T-helper 2 cell treated with Interferon-gamma antibody and Interleukin-4, amounts not matched to agents 100 ng/mL and 5 ng/mL, for 36 hours (primary cell): ENCODE measurements around the gene HLA-DQB2. TPM values are rescaled to one million over a fixed set of nuclear protein-coding genes. Genes with fewer than 3 reads are reported as not detected.
"Not testable (repeated sequence)": the region's sequence is repeated elsewhere in the genome, so short reads cannot be mapped to it uniquely, and the experiment has no call there.

Experiments used
- intact Hi-C: fragments of 100-400 bp; cut with micrococcal nuclease; formaldehyde crosslinking; loops from one replicate; pipeline ENCODE4 v1.15.1; 2023
- total RNA-seq: library from RNA; stranded (reverse); gene quantifications from 2 replicates; pipeline ENCODE4 v1.2.3, GENCODE V29; 2022

The HLA-DQB2 gene
- total RNA-seq, result 1.4 and 1.5 TPM in 2 replicates

DNA sequence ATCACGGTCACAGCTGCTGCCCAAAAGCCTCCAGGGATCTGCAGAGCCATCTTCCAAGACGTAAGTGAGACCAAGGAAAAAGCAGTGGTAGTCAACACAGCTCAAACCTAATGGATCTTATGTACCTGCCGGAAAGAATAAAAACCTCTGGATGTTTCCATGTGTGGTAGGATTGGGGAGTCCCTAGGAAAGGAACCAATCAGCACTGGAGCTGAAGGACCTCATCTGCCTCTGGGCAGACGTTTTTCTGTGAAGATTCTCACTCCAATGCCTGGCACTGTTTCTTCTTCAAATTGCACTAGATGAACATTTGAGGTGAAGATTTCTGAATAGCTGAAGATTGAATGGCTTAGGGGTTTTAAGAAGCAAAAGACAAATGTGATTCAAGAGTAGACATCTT, at the start of gene HLA-DQB2:
HLA-DQB2 (minus strand) TSS at position 112 of the 400 bp plus-strand sequence; CDS start at position 50, 62 bp downstream.
- intact Hi-C loops, result loop anchor here (5.0 kb wide), 1 partner anchor 96 kb away; the partner anchor contains the start of gene HLA-DQB1

DNA sequence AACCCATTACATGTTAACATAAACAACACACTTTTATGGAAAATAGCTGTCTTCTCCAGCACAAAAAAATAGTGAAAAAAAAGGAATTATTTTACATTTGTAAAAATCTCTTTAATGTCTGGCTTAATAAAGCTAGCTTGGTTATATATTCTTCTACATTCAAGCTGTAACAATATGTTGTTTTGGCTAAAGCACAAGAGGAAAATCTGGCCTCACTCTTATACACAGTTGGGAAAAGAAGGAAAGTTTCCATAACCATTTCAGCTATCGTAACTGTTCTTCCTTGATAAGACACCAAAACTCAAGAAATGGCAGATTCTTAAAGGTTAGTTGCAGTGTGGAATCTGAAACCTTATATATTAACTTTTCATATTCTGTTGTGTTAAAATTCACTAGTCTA, 45.8 kb upstream of the HLA-DQB2 start:
- intact Hi-C loops, result no loop called here

DNA sequence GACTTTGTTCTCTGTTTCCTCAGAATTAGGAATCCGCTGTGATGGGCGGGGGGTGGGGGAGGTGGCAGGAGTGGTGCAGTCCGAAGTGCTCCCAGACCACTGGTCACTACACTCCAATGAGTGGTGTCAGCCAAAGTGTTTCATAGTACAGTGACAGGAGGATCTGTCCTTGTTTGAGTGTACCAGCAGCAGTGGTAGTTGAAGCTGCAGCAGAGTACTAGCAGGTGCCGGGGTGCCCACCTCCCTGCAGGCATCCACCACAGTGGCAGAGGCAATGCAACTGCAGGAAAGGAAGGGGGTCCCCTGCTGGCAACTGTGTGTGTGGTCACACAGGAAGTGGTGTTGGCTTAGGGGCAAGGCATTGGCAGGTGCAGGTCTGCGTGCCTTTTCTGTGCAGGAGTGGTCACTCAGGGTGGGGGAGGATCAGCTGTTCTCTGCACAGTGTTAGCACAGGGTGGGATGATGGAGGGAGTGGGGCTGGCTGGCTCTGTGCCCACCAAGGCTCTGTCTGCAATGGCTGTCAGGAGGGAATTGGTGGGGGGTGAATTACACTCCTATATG, 43.8 kb upstream of the HLA-DQB2 start:
- intact Hi-C loops, result no loop called here

DNA sequence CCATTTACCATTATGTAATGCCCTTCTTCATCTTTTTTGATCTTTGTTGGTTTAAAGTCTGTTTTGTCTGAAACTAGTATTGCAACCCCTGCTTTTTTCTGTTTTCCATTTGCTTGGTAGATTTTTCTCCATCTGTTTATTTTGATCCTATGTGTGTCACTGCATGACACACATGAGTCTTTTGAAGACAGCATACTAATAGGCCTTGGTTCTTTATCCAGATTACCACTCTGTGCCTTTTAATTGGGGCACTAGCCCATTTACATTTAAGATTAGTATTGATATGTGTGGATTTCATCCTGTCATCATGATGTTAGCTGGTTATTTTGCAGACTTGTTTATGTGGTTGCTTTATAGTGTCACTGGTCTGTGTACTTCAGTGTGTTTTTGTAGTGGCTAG, 42.1 kb upstream of the HLA-DQB2 start:
- intact Hi-C loops, result not testable (repeated sequence)

DNA sequence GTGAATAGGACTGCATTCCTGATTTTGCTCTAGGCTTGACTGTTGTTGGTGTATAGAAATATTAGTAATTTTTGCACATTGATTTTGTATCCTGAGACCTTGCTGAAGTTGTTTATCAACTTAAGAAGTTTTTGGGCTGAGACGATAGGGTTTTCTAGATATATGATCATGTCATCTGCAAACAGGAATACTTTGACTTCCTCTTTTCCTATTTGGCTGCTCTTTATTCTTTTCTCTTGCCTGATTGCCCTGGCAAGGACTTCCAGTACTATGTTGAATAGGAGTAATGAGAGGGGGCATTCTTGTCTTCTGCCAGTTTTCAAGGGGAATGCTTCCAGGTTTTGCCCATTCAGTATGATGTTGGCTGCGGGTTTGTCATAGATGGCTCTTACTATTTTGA, 40.1 kb upstream of the HLA-DQB2 start:
- intact Hi-C loops, result no loop called here

DNA sequence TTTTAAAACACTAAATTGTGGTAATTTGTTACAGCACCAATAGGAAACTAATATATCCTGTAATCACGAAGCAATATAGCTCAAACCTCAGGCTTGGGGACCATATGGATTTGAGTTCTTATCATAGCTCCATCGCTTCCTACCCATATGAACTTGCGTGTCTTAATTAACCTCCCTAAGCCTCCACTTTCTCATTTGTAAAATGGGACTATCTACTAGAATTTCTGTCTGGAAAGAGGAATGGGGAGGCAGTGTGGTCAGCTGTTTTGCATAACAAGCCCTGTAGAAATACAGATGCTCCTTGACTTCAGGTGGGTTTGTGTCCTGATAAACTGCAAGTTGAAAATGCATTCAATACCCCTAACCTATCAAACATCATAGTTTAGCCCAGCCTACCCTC, 36.4 kb upstream of the HLA-DQB2 start:
- intact Hi-C loops, result loop anchor here (5.0 to 10.0 kb wide), 3 partner anchors 75 to 552 kb away; no protein-coding TSS in a partner anchor

DNA sequence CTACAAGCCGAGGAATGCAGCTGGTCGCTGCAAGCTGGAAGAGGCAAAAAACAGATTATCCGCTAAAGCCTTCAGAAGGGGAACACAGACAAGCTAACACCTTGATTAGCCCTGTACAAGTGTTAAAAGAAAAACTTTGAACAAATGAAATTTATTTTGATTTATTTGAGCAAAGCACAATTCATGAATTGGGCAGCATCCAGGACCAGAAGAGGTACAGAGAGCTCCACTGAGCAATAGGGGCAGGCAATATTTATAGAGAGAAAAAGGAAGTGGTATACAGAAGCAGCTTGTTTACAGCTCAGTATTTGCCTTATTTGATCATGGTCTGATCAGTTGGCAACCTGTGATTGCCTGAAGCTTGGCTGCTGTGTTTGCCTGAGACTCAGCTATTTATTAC, 35.8 kb upstream of the HLA-DQB2 start:
- intact Hi-C loops, result loop anchor here (5.0 to 10.0 kb wide), 3 partner anchors 74 to 552 kb away; no protein-coding TSS in a partner anchor

DNA sequence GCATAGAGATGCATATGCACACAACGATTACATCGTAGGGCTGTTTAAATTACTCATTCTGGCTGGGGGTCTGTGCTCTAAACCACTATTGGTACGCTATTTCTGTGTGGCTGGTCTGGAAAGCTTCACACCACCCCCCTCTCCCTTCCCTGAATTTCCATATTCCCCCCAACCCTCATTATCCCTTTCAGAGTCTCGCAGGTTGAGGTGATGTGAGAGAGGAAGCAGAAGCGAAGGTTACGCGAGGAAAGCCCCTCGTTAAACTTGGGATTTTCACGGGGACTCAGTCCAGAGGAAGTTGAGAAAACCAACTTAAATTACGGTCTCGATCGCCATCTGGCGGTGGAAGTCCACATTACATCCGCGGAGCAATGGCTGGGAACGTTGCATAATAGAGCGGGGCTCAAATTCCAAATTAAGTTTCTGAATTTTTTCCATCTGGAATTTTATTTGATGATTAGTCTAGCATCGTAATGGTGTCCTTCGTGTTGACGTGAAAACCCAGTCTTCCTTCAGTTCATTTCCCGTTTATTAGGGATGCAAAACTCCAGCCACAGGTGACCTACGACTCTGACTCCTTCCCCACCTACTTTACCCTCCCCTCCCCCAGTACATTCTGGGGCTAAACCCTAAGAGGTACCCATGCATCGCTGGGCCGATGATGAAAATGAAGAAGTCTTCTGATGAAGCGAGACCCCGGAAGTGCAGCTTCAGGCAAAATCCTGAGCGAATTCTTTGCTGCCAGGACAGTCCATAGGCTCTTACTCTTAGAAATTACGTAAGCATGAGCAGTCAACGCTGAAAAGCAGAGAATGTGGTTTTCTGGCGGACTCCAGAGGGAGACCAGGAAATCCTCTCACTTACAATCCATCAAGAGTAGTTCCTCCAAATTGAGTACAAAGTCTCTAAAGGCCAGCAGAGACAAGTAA, 33.8 kb upstream of the HLA-DQB2 start:
- intact Hi-C loops, result loop anchor here (1.0 to 10.0 kb wide), 5 partner anchors 72 to 550 kb away; no protein-coding TSS in a partner anchor

DNA sequence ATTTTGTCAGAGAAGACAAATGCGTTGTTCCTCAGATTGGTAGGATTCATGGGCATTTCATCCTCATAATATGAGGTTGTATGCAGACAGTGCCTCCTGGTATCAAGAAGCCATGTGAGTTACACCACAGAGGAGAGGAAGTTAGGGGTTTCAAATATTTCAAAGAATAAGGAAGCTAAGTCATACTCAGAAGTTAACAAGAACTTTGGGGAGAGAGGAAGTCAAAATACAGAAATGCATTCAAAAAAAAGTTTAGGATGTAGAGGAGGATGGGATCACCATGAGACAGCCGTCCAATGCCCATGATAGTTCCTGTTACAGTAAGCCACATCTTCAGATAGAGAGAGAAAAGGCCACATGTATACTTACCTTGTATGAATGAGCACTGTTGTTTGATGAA, 31.2 kb upstream of the HLA-DQB2 start:
- intact Hi-C loops, result loop anchor here (10.0 kb wide), 1 partner anchor 70 kb away; no protein-coding TSS in a partner anchor

DNA sequence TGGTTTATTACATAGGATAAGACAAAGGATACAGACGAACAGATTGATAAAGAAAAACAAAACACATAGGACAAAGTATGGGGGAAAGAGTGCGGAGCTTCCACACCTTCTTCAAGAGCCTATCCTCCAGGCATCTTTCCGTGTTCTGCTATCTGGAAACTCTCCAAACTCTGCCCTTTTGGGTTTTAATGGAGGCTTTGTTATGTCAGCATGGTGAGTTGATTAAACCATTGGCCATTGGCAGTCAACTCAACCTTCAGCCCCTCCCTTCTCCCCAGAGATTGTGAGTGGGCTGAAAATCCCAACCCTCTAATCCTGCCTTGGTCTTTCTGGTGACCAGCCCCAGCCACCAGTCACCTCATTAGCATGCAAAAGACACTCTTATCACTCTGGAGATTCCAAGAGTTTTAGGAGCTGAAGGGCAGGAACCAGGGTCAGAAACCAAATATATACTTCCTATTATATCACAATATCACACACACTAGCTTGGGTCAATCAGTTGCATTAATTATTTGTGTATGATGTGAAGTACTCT, 29.6 kb upstream of the HLA-DQB2 start:
- intact Hi-C loops, result loop anchor here (10.0 kb wide), 1 partner anchor 68 kb away; no protein-coding TSS in a partner anchor

GRCh38 chr6:32790306-32790705, 27.0 kb upstream of the HLA-DQB2 start:
- intact Hi-C loops, result loop anchor here (10.0 kb wide), 1 partner anchor 66 kb away; no protein-coding TSS in a partner anchor

DNA sequence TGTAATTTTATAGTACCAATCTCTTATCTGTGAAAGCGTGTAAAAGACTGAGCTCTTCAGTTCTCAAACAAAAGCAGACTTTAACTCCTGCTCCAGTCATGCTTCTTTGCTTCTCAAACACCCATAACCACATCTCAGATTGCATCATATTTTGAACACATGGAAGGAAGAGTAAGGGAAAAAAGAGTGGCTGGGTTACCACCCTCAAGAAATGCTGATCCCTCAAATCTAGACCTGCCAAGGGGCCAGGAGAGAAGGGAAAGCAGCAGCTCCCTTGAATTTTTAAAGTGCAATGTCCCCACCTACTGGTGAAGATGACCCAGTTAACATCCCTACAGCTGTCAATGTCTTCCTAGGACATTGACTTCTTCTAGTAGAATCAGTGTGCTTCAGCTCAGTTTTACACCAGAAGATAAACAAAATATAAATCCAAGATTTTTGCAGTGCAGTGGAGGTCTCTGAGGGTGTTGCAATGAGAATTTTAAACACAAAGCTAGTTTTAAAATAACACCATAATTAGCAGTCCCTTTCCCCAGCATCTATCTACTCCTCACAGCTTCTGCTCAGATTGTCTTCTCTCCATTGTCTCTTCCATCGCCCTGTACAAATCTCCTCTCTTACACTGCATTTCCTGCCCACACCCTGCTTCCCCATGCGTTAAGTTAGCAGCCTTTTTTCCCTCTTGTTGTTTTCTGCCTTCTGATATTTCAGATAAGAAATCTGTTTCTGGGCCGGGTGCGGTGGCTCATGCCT, 22.6 kb upstream of the HLA-DQB2 start:
- intact Hi-C loops, result loop anchor here (1.0 to 5.0 kb wide), 2 partner anchors 354 to 373 kb away; no protein-coding TSS in a partner anchor

DNA sequence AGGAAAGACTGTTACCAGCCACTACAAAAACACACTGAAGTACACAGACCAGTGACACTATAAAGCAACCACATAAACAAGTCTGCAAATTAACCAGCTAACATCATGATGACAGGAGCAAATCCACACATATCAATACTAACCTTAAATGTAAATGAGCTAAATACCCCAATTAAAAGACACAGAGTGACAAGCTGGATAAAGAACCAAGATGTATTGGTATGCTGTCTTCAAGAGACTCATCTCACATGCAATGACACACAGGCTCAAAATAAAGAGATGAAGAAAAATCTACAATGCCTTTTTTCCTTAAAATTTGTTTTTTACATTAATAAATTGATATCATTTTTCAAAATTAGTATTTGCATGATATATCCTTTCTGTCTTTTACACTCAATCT, 19.6 kb upstream of the HLA-DQB2 start:
- intact Hi-C loops, result not testable (repeated sequence)

GRCh38 chr6:32779036-32779435, 15.7 kb upstream of the HLA-DQB2 start:
- intact Hi-C loops, result no loop called here

DNA sequence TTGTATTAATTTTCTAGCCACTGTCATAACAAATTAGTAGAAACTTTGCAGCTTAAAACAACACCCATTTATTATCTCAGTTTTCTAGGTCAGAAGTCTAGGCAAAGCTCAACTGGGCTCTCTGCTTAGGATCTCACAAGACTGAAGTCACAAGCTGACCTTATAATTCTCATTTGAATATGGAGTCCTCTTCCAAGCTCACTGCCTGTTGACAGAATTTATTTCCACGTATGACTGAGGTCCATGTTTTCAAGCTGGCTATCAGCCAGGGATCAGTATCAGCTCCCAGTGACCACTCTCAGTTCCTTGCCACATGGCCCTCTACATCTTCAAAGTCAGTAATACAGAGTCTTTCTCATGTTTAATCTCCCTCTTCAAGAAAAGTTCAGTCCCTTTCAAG, 11.7 kb upstream of the HLA-DQB2 start:
- intact Hi-C loops, result no loop called here

DNA sequence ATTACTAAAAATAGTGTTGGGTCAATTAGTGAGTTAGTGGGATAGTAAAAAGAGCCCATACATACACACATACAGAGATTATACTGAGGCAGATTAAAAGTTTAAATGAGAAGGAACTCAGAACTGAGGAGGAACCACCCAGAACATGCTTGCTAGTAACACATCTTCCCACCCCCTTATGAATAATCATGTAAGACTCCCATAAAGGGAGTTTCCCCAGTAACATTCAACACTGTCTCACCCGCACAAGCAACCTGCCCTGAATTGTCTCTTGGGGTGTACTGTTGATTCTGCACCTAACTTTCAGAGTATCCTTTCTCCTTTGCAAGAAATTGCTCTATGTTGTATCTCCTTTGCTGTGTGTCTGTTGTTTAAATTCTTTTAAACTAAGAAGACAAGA, 11.1 kb upstream of the HLA-DQB2 start:
- intact Hi-C loops, result no loop called here

- intact Hi-C loops, result no loop called here
These were observed 9.3 kb upstream of the HLA-DQB2 start for GRCh38 chr6:32772656-32773055.

- intact Hi-C loops, result loop anchor here (5.0 kb wide), 1 partner anchor 97 kb away; the partner anchor contains the start of gene HLA-DQB1
These were observed 716 bp upstream of the HLA-DQB2 start for GRCh38 chr6:32764048-32764447.

DNA sequence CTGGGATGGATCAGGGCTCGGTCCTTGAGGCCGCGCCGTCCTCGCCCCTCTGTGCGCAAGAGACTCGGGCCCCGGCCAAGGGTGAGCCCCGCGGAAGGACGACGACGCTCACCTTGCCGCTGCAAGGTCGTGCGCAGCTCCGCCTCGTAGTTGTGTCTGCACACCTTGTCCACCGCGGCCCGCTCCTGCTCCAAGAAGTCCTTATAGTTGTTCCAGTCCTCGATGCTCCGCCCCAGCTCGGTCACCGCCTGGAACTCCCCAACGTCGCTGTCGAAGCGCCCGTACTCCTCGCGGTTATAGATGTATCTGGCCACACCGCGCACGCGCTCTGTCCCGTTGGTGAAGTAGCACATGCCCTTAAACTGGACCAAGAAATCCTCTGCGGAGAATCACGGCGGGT, 1.8 kb downstream of the HLA-DQB2 start:
- intact Hi-C loops, result loop anchor here (5.0 kb wide), 1 partner anchor 94 kb away; the partner anchor contains the start of gene HLA-DQB1

GRCh38 chr6:32761072-32761471, 2.3 kb downstream of the HLA-DQB2 start:
- intact Hi-C loops, result loop anchor here (5.0 kb wide), 1 partner anchor 94 kb away; the partner anchor contains the start of gene HLA-DQB1

DNA sequence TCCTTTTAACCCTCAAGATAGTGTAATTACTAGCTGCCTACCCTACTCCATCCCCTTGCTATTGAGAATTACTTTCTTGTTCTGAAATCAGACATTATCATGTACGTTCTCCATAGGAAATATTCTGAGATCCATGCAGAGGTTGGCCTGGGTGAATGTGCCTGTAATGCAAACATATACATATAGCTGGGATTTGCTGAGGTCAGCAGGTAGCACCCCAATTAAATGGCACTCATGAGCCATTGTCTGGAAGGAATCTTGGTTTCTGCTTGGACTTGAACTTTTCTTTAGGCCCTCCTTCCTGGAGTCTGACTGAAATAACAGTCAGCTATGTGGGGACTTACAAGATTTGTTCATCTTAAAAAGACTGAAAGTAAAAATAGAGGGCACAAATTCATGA, 3.7 kb downstream of the HLA-DQB2 start:
- intact Hi-C loops, result loop anchor here (5.0 kb wide), 1 partner anchor 92 kb away; the partner anchor contains the start of gene HLA-DQB1
